ENCODE measurements around the gene MNX1.

The MNX1 gene

DNA sequence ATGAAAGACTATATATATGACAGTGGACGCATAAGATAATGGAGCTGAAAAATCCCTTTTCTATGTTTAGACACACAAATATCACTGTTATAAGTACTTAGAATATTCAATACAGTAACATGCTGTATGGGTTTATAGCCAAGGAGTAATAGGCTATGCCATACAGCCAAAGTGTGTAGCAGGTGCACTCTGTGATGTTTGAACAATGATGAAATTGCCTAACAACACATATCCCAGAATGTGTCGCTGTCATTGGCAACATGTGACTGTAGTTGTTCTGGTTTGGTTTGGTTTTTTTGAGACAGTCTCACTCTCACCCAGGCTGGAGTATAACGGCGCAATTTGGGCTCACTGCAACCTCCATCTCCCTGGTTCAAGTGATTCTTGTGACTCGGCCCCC is 34.8 kb downstream of the MNX1 start:
- TF ChIP-seq REST (IDR thresholded peaks at IDR 0.05; ENCODE audit: insufficient replicate concordance, low read depth), result no peak
- no peak for TF ChIP-seq GABPA (IDR thresholded peaks at IDR 0.05; ENCODE audit: low read depth)
- TF ChIP-seq, protein P1, sequence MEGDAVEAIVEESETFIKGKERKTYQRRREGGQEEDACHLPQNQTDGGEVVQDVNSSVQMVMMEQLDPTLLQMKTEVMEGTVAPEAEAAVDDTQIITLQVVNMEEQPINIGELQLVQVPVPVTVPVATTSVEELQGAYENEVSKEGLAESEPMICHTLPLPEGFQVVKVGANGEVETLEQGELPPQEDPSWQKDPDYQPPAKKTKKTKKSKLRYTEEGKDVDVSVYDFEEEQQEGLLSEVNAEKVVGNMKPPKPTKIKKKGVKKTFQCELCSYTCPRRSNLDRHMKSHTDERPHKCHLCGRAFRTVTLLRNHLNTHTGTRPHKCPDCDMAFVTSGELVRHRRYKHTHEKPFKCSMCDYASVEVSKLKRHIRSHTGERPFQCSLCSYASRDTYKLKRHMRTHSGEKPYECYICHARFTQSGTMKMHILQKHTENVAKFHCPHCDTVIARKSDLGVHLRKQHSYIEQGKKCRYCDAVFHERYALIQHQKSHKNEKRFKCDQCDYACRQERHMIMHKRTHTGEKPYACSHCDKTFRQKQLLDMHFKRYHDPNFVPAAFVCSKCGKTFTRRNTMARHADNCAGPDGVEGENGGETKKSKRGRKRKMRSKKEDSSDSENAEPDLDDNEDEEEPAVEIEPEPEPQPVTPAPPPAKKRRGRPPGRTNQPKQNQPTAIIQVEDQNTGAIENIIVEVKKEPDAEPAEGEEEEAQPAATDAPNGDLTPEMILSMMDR (IDR thresholded peaks at IDR 0.05; ENCODE audit: insufficient read depth, low read length), result no peak
- TF ChIP-seq SPI1 (IDR thresholded peaks at IDR 0.05; ENCODE audit: borderline replicate concordance, low read depth), result no peak
- no peak for TF ChIP-seq POLR2AphosphoS5 (IDR thresholded peaks at IDR 0.05; ENCODE audit: low read depth)
- no peak for DNase-seq (ENCODE audit: low read depth in 1 of 2, low spot score in 1 of 2)
- Histone ChIP-seq H3K4me3 (replicated peaks; ENCODE audit: insufficient read depth, low read length) (no peak overlapping the region), H3K27ac (replicated peaks) (no peak overlapping the region), H3K27me3 (ENCODE audit: insufficient read depth, poor library complexity, severe bottlenecking) (no peaks in the 10 kb centered on the region)

DNA sequence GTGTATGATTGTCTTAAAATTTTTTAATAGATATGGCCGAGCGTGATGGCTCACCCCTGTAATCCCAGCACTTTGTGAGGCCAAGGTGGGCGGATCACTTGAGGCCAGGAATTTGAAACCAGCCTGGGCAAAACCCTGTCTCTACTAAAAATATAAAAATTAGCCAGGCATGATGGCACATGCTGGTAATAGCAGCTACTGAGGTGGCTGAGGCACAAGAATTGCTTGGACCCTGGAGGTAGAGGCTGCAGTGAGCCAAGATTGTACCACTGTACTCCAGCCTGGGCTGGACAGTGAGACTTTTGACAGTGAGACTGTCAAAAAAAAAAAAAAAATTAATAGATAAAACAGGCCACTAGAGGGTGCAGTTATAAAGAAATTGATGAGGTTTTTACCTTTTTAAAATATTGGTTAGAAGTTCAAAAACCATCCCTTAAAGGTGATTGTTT is 40.5 kb downstream of the MNX1 start:
- H3K27ac ChIP-seq (replicated peaks), result no peak overlapping the region
- H3K27me3 ChIP-seq (ENCODE audit: insufficient read depth, poor library complexity, severe bottlenecking), result no peaks in the 10 kb centered on the region
- no peak for DNase-seq (ENCODE audit: low read depth in 1 of 2, low spot score in 1 of 2)
- TF ChIP-seq, protein P1 (IDR thresholded peaks at IDR 0.05; ENCODE audit: insufficient read depth, low read length), result no peak
- TF ChIP-seq SPI1 (IDR thresholded peaks at IDR 0.05; ENCODE audit: borderline replicate concordance, low read depth) (no peak), POLR2AphosphoS5 (IDR thresholded peaks at IDR 0.05; ENCODE audit: low read depth) (no peak), GABPA (IDR thresholded peaks at IDR 0.05; ENCODE audit: low read depth) (no peak), REST (IDR thresholded peaks at IDR 0.05; ENCODE audit: insufficient replicate concordance, low read depth) (no peak)
- H3K4me3 ChIP-seq (replicated peaks; ENCODE audit: insufficient read depth, low read length), result no peak overlapping the region

GRCh38 chr7:156968183-156968582 is 42.3 kb downstream of the MNX1 start:
- Histone ChIP-seq H3K4me3 (replicated peaks; ENCODE audit: insufficient read depth, low read length) (no peak overlapping the region), H3K27me3 (ENCODE audit: insufficient read depth, poor library complexity, severe bottlenecking) (no peaks in the 10 kb centered on the region), H3K27ac (replicated peaks) (no peak overlapping the region)
- TF ChIP-seq REST (IDR thresholded peaks at IDR 0.05; ENCODE audit: insufficient replicate concordance, low read depth) (no peak), POLR2AphosphoS5 (IDR thresholded peaks at IDR 0.05; ENCODE audit: low read depth) (no peak), GABPA (IDR thresholded peaks at IDR 0.05; ENCODE audit: low read depth) (no peak), SPI1 (IDR thresholded peaks at IDR 0.05; ENCODE audit: borderline replicate concordance, low read depth) (no peak)
- TF ChIP-seq, protein P1 (IDR thresholded peaks at IDR 0.05; ENCODE audit: insufficient read depth, low read length), result no peak
- no peak for DNase-seq (ENCODE audit: low read depth in 1 of 2, low spot score in 1 of 2)
